ENCODE data around the gene RAB11FIP4. TPM values are rescaled to one million over a fixed set of nuclear protein-coding genes. Genes with fewer than 3 reads are reported as not detected.

RAB11FIP4 gene
- total RNA-seq, 1 donor from 2014 or later, result 0.07 TPM

DNA sequence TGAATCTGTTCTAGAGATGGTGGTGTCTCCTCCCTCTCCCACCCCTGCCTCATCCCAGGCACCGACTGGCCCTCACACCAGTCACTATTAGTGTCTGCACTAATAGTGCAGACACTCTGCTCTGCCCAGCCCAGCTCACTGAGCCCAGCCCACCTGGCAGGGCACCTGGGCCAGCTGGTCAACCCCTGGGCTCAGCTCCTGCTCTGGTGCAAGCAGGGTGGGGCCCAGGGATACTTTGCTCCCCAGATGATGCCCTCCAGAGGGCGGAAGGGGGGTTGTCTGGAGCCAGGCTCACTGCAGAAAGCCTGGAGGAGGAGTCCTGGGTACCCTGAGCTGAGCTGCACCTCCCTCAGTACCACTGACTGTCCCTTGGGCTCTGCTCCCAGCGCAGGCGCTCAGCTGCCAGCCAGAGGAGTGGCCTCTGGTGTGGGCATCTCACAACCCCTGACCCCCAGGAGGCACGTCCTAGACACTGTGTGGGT, 14.5 kb downstream of the RAB11FIP4 start:
- no peak for DNase-seq (ENCODE audit: low read depth, low spot score)

DNA sequence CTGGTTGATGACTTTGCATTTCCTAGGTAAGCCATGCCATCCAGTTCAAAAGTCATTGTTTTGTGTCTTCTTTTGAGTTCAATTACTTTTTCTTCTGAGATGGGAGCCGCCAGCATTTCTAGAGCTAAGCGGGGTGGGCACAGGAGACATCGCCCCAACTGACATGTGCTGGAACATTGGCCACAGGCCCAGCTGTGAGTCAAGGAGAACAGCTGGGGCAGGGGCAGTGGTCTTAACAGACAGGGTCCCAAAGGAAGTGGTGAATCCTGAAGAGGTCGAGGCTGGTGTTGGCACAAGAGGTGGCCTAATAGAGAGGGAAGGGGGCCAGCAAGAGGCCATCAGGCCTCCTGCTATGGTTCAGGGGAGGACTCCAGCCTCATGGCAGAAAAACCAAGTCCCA, 17.1 kb downstream of the RAB11FIP4 start:
- no peak for DNase-seq (ENCODE audit: low read depth, low spot score)

DNA sequence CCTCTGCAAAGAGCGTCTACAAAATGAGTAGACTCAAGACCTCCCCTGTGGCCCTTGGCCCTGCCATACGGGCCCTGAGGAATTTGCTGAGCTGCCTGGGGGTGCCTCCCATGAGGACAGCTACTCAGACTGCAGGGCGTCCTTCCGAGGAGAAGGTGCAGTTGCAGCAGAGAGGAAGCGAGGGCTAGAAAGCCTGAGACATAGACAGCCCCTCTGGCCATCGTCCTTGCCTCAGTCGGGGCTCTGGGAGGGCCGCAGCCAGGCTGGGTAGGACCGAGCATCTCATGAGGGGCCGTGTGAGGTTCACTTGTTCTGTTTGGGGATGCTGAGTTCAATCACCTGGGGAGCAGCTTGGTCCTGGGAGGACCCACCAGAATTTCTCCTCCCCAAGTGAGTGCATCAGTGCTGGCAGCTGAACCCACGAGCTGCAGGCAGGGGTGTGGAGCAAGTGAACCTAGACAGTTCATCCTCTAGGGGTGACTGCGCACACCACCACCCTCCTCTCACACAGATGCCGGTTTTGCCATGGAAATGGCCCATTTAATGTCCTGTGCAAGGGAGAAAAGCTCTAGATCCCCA, 20.3 kb downstream of the RAB11FIP4 start:
- no peak for DNase-seq (ENCODE audit: low read depth, low spot score)

DNA sequence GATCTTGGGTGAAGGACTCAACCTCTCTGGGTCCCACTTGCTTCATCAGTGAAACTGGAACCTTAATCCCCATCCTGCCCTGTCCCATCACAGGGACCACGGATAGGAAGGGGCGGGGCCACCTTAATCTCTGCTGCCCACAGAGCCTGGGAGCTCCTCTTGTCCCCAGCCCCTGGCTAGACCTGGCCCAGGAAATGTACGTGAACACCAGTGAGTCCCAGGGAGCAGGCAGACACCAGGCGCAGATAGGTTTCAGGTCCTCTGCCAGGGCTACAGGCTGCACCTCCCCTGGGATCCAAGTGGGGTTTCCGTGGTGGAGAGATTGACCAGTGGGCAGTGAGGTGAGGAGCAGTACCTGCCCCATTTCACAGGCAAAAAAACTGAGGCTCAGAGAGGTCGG, 21.0 kb downstream of the RAB11FIP4 start:
- DNase-seq (ENCODE audit: low read depth, low spot score), result no peak

DNA sequence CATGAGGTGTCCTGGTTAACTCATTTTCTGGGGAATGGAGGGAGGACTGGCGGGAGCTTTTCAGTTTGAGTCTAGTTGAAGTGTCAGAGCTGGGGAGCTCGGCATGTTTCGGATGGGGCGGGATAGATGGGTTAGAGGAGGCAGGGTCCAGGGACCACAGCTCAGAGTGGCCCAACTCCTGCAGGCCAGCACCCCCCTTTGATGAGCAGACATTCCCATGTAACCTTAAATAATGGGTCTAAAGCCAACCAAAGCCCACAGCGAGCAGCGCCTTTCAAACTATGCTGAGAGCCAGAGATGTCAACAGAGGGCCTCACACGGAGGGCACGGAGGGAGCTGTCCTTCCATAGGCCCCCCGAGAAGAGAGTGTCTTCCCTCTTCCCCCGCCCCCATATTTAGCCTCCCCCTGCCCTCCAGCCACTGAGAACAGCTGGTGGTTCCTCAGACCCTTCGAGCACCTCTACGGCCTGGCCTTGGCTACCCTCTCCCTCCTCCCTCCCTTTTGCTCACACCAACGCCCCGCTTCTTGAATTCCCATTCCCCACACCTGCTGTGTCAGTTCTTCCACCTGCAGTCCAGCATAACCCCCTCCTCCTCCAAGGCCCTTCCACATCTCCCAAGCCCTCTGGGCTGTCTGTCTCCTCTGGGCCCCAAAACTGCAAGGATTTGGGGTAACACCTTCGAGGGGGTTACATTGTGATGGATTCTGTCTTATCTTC, 21.8 kb downstream of the RAB11FIP4 start:
- no peak for DNase-seq (ENCODE audit: low read depth, low spot score)

DNA sequence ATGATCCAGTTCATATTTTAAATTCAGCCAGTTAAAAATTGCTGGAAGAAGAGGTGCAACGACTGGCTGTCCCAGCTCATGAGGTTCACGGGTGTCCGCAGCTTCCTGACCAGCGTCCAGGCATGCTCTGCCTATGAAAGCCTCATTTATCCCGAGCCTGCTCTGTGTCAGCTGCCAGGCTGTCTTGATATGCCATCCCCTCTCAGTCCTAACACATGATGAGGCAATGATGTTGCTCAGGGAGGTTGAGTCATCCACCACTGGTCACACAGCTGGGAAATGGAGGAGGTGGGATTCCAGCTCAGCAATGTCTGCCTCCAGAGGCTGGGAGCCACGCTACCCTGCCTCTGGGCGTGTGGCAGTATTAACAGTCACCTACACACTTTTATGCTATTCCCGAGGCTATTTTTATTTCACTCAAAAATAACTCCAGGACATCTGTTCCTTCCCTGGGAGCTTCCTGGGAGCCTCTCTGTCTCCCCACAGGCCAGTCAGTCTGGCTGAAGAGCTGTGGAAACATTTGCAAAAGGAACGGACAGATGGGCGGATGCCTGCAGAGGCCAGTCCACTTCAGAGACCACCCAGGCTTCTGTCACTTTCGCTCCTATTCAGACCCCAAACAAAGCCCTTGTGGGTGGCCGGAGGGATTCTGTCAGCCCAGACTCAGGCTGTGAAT, 22.5 kb downstream of the RAB11FIP4 start:
- DNase-seq (ENCODE audit: low read depth, low spot score), result no peak

- DNase-seq (ENCODE audit: low read depth, low spot score), result no peak
Measured at GRCh38 chr17:31414550-31414918, 23.1 kb downstream of the RAB11FIP4 start.

DNA sequence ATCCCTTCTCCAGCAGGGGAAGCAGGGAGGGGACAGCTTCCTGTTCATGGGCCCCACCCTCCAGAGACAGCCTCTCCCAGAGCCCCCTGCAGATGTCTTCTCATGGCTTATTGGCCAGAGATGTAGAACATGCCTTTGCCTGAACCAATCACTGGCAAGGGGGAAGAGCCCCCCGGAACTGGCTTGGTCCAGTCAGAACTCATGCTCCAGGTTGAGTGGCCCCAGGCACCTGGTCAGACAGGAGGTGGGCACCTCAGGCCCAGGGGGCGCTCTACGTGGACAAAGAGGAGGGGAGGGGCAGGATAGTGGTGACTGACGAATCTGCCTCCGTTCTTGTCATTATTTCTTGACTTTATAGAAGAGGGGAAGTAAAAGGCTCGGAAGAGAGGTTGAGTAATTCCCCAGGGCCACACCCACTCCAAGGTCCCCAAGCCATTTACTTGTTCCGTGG, 23.6 kb downstream of the RAB11FIP4 start:
- DNase-seq (ENCODE audit: low read depth, low spot score), result no peak

GRCh38 chr17:31415640-31416502, 24.4 kb downstream of the RAB11FIP4 start:
- DNase-seq (ENCODE audit: low read depth, low spot score), result no peak

GRCh38 chr17:31416503-31416923, 25.0 kb downstream of the RAB11FIP4 start:
- no peak for DNase-seq (ENCODE audit: low read depth, low spot score)

DNA sequence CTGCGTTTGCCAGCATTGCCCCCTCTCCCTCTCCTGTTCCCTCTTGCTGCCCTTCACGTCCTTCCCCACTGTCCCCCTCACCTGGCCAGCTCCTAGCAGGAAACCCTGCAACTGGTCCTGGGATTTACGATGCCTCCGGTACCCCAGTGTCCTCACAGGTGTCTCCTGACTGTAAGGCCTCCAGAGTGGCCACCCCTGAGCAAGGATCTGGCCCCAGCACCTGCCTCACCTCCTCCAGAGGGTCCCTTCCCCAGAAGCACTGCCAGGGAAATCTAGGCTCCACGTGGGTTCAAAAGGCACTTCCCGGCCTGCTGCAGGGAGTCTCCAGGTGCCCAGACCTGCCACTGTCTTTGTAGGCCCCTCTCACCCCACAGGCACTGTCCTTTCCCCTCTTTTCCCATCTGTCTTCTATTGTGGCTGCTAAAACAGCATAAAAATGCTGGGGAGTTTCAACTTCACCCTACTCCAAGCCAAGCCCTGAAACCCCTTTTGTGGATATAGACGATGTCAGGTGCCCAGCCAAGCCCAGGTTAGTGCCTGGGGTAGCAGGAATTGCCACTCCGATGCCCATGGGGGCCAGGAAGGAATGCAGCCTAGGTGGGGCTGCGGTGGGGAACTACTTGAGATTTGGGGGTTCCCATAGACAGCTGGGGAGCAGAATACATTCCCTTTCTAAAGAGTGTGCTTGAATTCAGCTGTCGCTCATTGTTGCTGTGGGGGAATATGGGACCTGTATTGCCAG, 25.7 kb downstream of the RAB11FIP4 start:
- DNase-seq (ENCODE audit: low read depth, low spot score), result no peak

GRCh38 chr17:31418773-31419350, 27.4 kb downstream of the RAB11FIP4 start:
- no peak for DNase-seq (ENCODE audit: low read depth, low spot score)

GRCh38 chr17:31422443-31422842, 31.0 kb downstream of the RAB11FIP4 start:
- no peak for DNase-seq (ENCODE audit: low read depth, low spot score)

- DNase-seq (ENCODE audit: low read depth, low spot score), result no peak
Measured at GRCh38 chr17:31424944-31425281, 33.4 kb downstream of the RAB11FIP4 start.

GRCh38 chr17:31425282-31426040, 34.0 kb downstream of the RAB11FIP4 start:
- DNase-seq (ENCODE audit: low read depth, low spot score), result no peak

- DNase-seq (ENCODE audit: low read depth, low spot score), result no peak
Measured at GRCh38 chr17:31427684-31428083, 36.2 kb downstream of the RAB11FIP4 start.

GRCh38 chr17:31428111-31428510, 36.6 kb downstream of the RAB11FIP4 start:
- no peak for DNase-seq (ENCODE audit: low read depth, low spot score)

DNA sequence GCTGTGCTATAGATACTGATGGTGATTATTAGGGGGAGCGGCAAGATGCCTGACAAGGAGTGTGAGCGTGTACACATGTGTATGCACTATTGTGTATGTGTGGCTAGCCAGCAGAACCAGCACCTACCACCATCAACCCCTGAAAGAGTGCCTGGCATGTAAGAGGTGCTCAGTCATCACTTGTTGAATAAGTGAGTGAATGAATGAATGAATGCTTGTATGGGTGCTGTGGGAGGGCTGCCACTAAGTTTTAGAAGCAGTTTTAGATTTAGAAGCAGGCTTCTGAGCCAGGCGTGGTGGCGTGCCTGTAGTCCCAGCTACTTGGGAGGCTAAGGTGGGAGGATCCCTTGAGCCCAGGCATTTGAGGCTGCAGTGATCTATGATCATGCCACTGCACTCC, 37.0 kb downstream of the RAB11FIP4 start:
- no peak for DNase-seq (ENCODE audit: low read depth, low spot score)

GRCh38 chr17:31431098-31431851, 39.8 kb downstream of the RAB11FIP4 start:
- DNase-seq (ENCODE audit: low read depth, low spot score), result no peak
